ENCODE results near the gene TMEM120B.

The TMEM120B gene

GRCh38 chr12:121806009-121806545 is 93.5 kb downstream of the TMEM120B start:
- DNase-seq, result no peak

- DNase-seq, result peak; percentile 64
These were observed 94.2 kb downstream of the TMEM120B start for GRCh38 chr12:121806546-121807423.

- DNase-seq, result no peak
These were observed 95.2 kb downstream of the TMEM120B start for GRCh38 chr12:121807642-121808347.

- DNase-seq, result no peak
These were observed 96.1 kb downstream of the TMEM120B start for GRCh38 chr12:121808623-121809022.

- no peak for DNase-seq
These were observed 97.2 kb downstream of the TMEM120B start for GRCh38 chr12:121809712-121810116.

- no peak for DNase-seq
These were observed 97.8 kb downstream of the TMEM120B start for GRCh38 chr12:121810234-121810817.

GRCh38 chr12:121810833-121811433 is 98.4 kb downstream of the TMEM120B start:
- no peak for DNase-seq

- DNase-seq, result peak; percentile 91
These were observed 99.1 kb downstream of the TMEM120B start for GRCh38 chr12:121811434-121812319.

GRCh38 chr12:121812320-121812871 is 99.8 kb downstream of the TMEM120B start:
- DNase-seq, result peak; percentile 86

- no peak for DNase-seq
These were observed 100.7 kb downstream of the TMEM120B start for GRCh38 chr12:121812921-121813896.

- DNase-seq, result no peak
These were observed 101.4 kb downstream of the TMEM120B start for GRCh38 chr12:121813951-121814350.

GRCh38 chr12:121814429-121815119 is 102.0 kb downstream of the TMEM120B start:
- no peak for DNase-seq

- no peak for DNase-seq
These were observed 102.7 kb downstream of the TMEM120B start for GRCh38 chr12:121815263-121815662.

GRCh38 chr12:121816925-121817647 is 104.5 kb downstream of the TMEM120B start:
- DNase-seq, result no peak

GRCh38 chr12:121817648-121818043 is 105.1 kb downstream of the TMEM120B start:
- no peak for DNase-seq

GRCh38 chr12:121819212-121819949 is 106.8 kb downstream of the TMEM120B start:
- DNase-seq, result no peak

- no peak for DNase-seq
These were observed 107.5 kb downstream of the TMEM120B start for GRCh38 chr12:121820056-121820455.
